GM12801 (cell line): Measurements from ENCODE around the gene CCDC120.

Experiments
- TF ChIP-seq, protein P1 (sequence below): IDR thresholded peaks from one replicate; pipeline ENCODE4 v1.5.1; 2011; ENCODE audit warnings: control low read depth; ENCODE audit not compliant: insufficient read length; ENCODE audit errors: extremely low read depth

Gene CCDC120

DNA sequence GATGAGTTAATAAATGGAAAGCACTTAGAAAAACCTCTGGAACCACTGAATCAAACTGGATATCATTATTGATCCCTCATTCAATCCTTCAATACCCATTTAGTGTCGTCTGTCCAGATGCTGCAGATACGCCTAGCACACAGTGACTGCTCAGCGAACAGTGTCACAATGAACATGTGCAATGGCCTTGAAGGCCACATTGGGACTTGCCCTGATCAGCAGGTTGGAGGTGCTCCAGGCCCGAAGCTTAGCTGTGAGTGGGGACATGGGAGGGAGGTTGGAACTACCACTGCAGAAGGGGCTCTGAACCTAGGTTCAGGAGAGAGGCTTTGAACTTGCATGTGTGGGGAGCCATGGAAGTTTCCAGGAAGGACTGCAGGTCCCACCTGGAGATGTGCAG lies 47.5 kb downstream of the CCDC120 start:
- TF ChIP-seq, protein P1, sequence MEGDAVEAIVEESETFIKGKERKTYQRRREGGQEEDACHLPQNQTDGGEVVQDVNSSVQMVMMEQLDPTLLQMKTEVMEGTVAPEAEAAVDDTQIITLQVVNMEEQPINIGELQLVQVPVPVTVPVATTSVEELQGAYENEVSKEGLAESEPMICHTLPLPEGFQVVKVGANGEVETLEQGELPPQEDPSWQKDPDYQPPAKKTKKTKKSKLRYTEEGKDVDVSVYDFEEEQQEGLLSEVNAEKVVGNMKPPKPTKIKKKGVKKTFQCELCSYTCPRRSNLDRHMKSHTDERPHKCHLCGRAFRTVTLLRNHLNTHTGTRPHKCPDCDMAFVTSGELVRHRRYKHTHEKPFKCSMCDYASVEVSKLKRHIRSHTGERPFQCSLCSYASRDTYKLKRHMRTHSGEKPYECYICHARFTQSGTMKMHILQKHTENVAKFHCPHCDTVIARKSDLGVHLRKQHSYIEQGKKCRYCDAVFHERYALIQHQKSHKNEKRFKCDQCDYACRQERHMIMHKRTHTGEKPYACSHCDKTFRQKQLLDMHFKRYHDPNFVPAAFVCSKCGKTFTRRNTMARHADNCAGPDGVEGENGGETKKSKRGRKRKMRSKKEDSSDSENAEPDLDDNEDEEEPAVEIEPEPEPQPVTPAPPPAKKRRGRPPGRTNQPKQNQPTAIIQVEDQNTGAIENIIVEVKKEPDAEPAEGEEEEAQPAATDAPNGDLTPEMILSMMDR: no peak

DNA sequence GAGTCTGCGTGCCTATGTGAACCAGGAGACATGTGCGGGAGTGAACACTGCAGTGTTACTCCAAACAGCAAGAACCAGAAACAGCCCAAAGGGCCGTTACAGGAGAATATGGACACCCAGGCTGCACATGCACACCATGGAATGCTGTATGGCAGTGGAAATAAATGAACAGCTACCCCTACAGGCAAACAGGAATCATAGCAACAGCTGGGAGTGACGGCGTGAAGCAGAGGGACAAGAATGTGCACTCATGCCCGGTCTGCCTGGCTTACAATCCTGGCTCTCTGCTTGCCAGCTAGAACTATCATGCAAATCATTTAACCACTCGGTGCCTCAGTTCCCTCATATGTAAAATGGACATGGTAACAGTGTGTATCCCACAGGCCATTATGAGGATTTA lies 48.1 kb downstream of the CCDC120 start:
- TF ChIP-seq, protein P1: no peak

DNA sequence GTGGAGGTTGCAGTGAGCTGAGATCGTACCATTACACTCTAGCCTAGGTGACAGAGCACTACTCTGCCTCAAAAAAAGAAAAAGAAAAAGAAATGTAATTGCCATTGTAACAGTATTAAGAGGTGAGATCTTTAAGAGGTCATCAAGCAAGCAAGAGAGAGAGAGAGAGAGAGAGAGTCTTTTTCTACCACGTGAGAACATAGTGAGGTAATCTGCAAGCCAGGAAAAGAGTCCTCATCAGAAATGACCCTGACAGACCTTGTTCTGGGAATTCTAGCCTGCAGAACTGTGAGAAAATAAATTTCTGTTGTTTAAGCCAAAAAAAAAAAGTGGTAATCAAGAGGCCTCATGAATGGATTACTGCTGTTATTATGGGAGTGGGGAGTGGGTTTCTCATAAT lies 49.8 kb downstream of the CCDC120 start:
- TF ChIP-seq, protein P1: no peak

GRCh38 chrX:49110417-49110816 lies 51.6 kb downstream of the CCDC120 start:
- TF ChIP-seq, protein P1: no peak

DNA sequence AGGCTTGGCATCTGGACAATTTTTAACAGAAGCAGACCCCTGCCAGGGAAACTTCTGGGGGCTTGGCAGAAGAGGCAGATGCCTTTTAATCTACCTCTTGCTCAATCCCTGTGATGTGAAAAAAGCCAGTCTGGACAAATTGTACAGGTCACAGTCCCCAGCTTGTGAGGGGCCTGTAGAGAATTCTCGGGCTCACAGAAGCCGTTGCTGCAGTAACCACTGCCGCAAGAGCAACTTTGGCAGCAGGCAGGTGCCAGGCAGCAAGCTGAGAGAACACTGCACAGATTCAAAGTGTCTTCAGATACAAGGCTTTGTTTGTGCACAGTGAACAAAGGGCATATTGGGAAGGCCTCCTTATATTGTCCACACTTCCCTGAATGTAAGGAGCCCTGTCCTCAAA lies 53.0 kb downstream of the CCDC120 start:
- TF ChIP-seq, protein P1: no peak

GRCh38 chrX:49116076-49116475 lies 57.3 kb downstream of the CCDC120 start:
- TF ChIP-seq, protein P1: no peak

- TF ChIP-seq, protein P1: no peak
These were observed 57.9 kb downstream of the CCDC120 start for GRCh38 chrX:49116716-49117115.

DNA sequence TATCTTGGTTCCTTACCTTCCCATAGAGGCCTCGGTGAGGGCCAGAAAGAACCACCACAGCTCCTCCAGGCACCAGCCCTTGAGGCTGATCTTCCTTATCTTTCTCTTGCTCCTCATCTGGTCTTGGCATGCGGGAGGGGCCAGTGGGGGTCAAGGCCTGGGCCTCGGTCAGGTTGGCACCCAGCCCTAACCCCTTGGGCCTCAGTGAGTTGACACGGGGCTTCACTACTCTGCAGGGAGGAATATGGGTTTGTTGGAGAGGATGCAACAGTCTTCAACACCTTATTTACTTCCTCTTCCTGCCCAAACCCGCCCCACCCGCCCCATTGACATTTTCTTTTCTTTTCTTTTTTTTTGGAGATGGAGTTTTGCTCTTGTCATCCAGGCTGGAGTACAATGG lies 58.8 kb downstream of the CCDC120 start:
- TF ChIP-seq, protein P1: no peak
